Measurements from ENCODE around the gene KLHL22. TPM values are rescaled to one million over a fixed set of nuclear protein-coding genes. Genes with fewer than 3 reads are reported as not detected.

Gene KLHL22
- total and polyA plus RNA-seq, 2 of the 8 experiments (the other 6 are each of a cell fraction or from before 2014, with no cell fraction given), result 9.4 to 16.2 TPM

- no peak overlapping the region for H2AFZ ChIP-seq (ENCODE audit: low read length)
- H4K5ac ChIP-seq (ENCODE audit: insufficient read length, low read depth, low read length), result no peak overlapping the region
- peaks cover 0 to 3% (median under 1%) of the 10 kb centered on the region in 4 experiments; a peak in 1 of 7 replicates for H3K4me1 ChIP-seq (replicated peaks in 1 of 4; ENCODE audit: control insufficient read depth in 3 of 4, insufficient read depth in 4 of 4, low read length in 3 of 4)
- no peak overlapping the region for H4K8ac ChIP-seq (ENCODE audit: extremely low read depth, insufficient read depth, low read length)
- H3K4me3 ChIP-seq (ENCODE audit: extremely low read depth in 1 of 4, insufficient read depth in 2 of 4, low read depth in 3 of 4, low read length in 4 of 4), result no peak overlapping the region
- CTCF ChIA-PET (ENCODE audit: partially characterized antibody), result interaction anchor here (0.7 to 1.7 kb wide), 4 partner anchors 50 to 290 kb away, joined by 3 to 9 read pairs (median 4); no protein-coding TSS in a partner anchor
- H4K20me1 ChIP-seq (replicated peaks in 1 of 2; ENCODE audit: control insufficient read depth in 1 of 2, insufficient read depth in 2 of 2, low read length in 2 of 2), result peaks cover 0 to 14% of the 10 kb centered on the region in 2 experiments
- FAIRE-seq, result no peak
- no peak overlapping the region for H2BK20ac ChIP-seq (ENCODE audit: low read length)
- H2BK5ac ChIP-seq (ENCODE audit: low read depth, low read length), result no peak overlapping the region
- H4K91ac ChIP-seq (replicated peaks; ENCODE audit: insufficient read length, low read length), result no peak overlapping the region
- peaks cover 12 to 70% of the 10 kb centered on the region in 2 experiments for H3K79me2 ChIP-seq (ENCODE audit: control insufficient read depth in 1 of 2, insufficient read depth in 2 of 2, low read length in 2 of 2)
- H3K56ac ChIP-seq (replicated peaks; ENCODE audit: insufficient read length, low read depth, low read length), result no peak overlapping the region
- no peak overlapping the region for H2BK15ac ChIP-seq (ENCODE audit: low read length)
- H2AK5ac ChIP-seq (ENCODE audit: low read depth, low read length), result no peak overlapping the region
- no peak overlapping the region for H3K4me2 ChIP-seq (ENCODE audit: insufficient read depth in 1 of 2, low read depth in 2 of 2, low read length in 2 of 2)
- TF ChIP-seq SAP30 (IDR thresholded peaks at IDR 0.05; ENCODE audit: insufficient read depth, insufficient replicate concordance, low read length) (no peak), TBP (IDR thresholded peaks at IDR 0.05; ENCODE audit: low read depth, low read length) (no peak)
- no peaks in the 10 kb centered on the region for H3K27me3 ChIP-seq (replicated peaks in 1 of 4; ENCODE audit: control insufficient read depth in 3 of 4, extremely low read depth in 1 of 4, insufficient read depth in 3 of 4, low read length in 3 of 4)
- H3K9me3 ChIP-seq (ENCODE audit: insufficient read depth in 2 of 2, low read depth in 1 of 2, low read length in 1 of 2), result no peaks in the 10 kb centered on the region
- no peak overlapping the region for H3K9ac ChIP-seq (replicated peaks in 1 of 4; ENCODE audit: extremely low read depth in 1 of 4, low read depth in 3 of 4, low read length in 3 of 4)
- POLR2A ChIA-PET (ENCODE audit: partially characterized antibody), result interaction anchor here (0.7 to 1.3 kb wide), 2 partner anchors 9 to 94 kb away, joined by 3 to 4 read pairs; no protein-coding TSS in a partner anchor
- no peak overlapping the region for H3K4ac ChIP-seq (replicated peaks; ENCODE audit: insufficient read length, low read depth, low read length)
- no peak for DNase-seq (ENCODE audit: low read depth in 1 of 2, low spot score in 2 of 2)
- H3K14ac ChIP-seq (ENCODE audit: insufficient read length), result no peak overlapping the region
- H3K23ac ChIP-seq (ENCODE audit: insufficient read length), result no peak overlapping the region
- no peak overlapping the region for H2BK12ac ChIP-seq (ENCODE audit: low read depth, low read length)
- WGBS, 2 experiments (ENCODE audit: extremely low coverage in 1 of 2, insufficient coverage in 1 of 2, insufficient read length in 1 of 2, insufficient replicate concordance in 2 of 2, low coverage in 1 of 2, low lambda C conversion rate in 2 of 2, missing lambda C conversion rate in 1 of 2), result 85% methylated on average over 6 of the region's 6 CpGs; no CpG with 5 or more reads in 1 of the 2 experiments
- no peaks in the 10 kb centered on the region; a peak in 1 of 8 replicates for H3K36me3 ChIP-seq (ENCODE audit: control insufficient read depth in 2 of 4, insufficient read depth in 4 of 4, low read length in 3 of 4)
- peaks cover 24% of the 10 kb centered on the region for H3K79me1 ChIP-seq (ENCODE audit: low read depth, low read length)
- H2BK120ac ChIP-seq (replicated peaks; ENCODE audit: low read depth, low read length), result no peak overlapping the region
- no peaks in the 10 kb centered on the region for H3K23me2 ChIP-seq (ENCODE audit: low read depth, low read length)
- no peak overlapping the region for H3K27ac ChIP-seq (ENCODE audit: low read depth, low read length)
- no peak overlapping the region for H3K18ac ChIP-seq (ENCODE audit: extremely low read depth, low read length)
These were observed 19.2 kb upstream of the KLHL22 start for GRCh38 chr22:20514658-20515406.

Data from H1 (cell line).